Mucosa of rectum (tissue), 2 donors: ENCODE measurements around the gene ORC4.

Experiments
- H3K27ac ChIP-seq, 2 donors: one replicate each; pipeline ENCODE4 v1.7.0; 2013; ENCODE audit warnings: inconsistent platforms in 2 of 2, low read depth in 2 of 2, low read length in 2 of 2
- H3K27me3 ChIP-seq, 2 donors: one replicate each; pipeline ENCODE4 v1.7.0; 2013; ENCODE audit warnings: low read length in 2 of 2; ENCODE audit not compliant: control insufficient read depth in 2 of 2, insufficient read depth in 2 of 2
- H3K36me3 ChIP-seq, 2 donors: one replicate each; pipeline ENCODE4 v1.7.0; 2013; ENCODE audit warnings: low read length in 2 of 2; ENCODE audit not compliant: control insufficient read depth in 2 of 2, insufficient read depth in 2 of 2
- H3K4me1 ChIP-seq, 2 donors: one replicate each; pipeline ENCODE4 v1.7.0; 2013; ENCODE audit warnings: low read length in 2 of 2, mild to moderate bottlenecking in 1 of 2; ENCODE audit not compliant: control insufficient read depth in 2 of 2, insufficient read depth in 2 of 2
- H3K4me3 ChIP-seq, 2 donors: one replicate each; pipeline ENCODE4 v1.7.0; 2013; ENCODE audit warnings: low read length in 2 of 2
- H3K9ac ChIP-seq, 2 donors: one replicate each; pipeline ENCODE4 v1.7.0; 2013; ENCODE audit warnings: low read length in 2 of 2, low read depth in 1 of 2, mild to moderate bottlenecking in 1 of 2
- H3K9me3 ChIP-seq, 2 donors: one replicate each; pipeline ENCODE4 v1.7.0; 2013; ENCODE audit warnings: low read length in 2 of 2; ENCODE audit not compliant: control insufficient read depth in 2 of 2
- donor health status: healthy.
- donor health status: Normal muscosa, but diverticular disease.

Gene ORC4

DNA sequence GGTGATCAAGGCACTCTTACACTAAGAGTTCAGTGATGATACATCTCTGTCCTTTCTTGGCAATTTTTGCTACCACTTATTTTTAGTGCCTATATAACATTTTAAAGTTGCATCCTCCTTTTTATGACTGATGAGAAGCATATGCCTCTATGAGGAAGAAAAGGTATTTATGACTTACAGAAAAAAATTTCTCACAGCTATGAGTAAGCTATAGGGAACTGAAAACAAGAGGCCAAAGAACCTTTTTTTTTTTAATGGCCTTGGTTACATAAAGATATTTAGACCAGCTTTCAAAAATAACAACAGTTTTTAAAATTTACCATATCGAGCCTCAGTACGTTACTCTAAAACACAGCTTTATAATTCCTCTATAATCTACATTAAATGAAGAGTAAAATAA is 21.7 kb upstream of the ORC4 start:
- Histone ChIP-seq H3K4me1 (no peaks in the 10 kb centered on the region), H3K27ac (no peak overlapping the region), H3K9ac (no peak overlapping the region), H3K4me3 (no peak overlapping the region), H3K9me3 (no peaks in the 10 kb centered on the region), H3K27me3 (no peaks in the 10 kb centered on the region), H3K36me3 (no peaks in the 10 kb centered on the region)

DNA sequence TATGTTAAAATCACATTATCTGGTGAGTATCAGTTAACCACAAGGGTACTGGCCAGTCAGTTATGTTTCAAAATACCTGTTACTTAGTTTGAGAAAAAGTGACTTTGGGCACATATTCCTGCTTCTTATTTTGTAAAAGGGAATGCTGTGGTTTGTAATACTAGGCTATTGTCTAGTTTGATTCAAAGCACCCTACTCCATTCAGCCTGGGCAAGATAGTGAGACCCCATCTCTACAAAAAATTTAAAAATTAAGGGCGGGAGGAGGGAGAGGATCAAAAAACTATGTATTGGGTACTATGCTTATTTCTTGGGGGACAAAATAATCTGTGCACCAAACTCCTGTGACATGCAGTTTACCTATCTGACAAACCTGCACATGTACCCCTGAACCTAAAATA is 19.2 kb upstream of the ORC4 start:
- no peak overlapping the region for H3K9ac ChIP-seq
- no peaks in the 10 kb centered on the region for H3K36me3 ChIP-seq
- no peaks in the 10 kb centered on the region for H3K9me3 ChIP-seq
- no peak overlapping the region for H3K27ac ChIP-seq
- H3K4me1 ChIP-seq: no peaks in the 10 kb centered on the region
- no peak overlapping the region for H3K4me3 ChIP-seq
- no peaks in the 10 kb centered on the region for H3K27me3 ChIP-seq

DNA sequence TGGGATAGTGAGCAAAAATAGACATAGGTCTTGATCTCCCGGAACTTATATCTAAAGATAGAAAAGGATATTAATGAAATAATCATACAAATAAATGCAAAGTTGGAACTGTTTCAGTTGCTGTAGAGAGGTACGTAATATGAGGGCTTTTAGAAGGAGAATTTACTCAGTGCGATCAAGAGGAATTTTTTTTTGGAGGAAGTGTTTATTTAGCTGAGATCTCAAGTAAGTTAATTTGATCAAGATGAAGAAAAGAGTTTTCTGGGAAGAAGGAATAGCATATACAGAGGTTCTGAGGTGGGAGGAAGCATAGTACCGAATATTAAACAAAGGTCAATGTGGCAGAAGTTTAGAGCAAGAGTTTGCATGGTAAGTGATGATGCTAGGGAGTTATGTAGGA is 11.7 kb upstream of the ORC4 start:
- Histone ChIP-seq H3K27ac (no peak overlapping the region), H3K4me1 (no peaks in the 10 kb centered on the region), H3K27me3 (no peaks in the 10 kb centered on the region), H3K36me3 (no peaks in the 10 kb centered on the region), H3K9me3 (no peaks in the 10 kb centered on the region), H3K9ac (no peak overlapping the region), H3K4me3 (no peak overlapping the region)

DNA sequence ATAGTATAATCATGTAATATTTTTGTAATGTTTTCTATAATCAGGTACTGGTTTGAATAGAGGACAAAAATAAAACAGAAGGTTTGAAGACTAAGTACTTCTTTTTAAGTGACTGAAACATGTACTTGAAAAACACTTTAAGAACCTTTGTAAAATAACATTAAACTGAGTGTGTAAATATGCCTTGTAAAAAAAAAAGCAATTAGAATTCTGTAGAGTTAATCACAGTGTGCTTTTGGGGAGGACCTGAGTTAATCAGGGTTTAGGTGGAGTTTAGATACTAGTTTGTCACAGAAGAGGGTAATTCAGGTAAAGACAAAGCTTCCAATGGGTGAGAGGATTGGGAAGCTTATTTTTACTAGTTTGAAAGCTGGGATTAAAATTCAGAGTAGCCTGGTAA is 10.6 kb upstream of the ORC4 start:
- Histone ChIP-seq H3K27ac (no peak overlapping the region), H3K36me3 (no peaks in the 10 kb centered on the region), H3K9ac (no peak overlapping the region), H3K27me3 (no peaks in the 10 kb centered on the region), H3K4me1 (no peaks in the 10 kb centered on the region), H3K4me3 (no peak overlapping the region), H3K9me3 (no peaks in the 10 kb centered on the region)

DNA sequence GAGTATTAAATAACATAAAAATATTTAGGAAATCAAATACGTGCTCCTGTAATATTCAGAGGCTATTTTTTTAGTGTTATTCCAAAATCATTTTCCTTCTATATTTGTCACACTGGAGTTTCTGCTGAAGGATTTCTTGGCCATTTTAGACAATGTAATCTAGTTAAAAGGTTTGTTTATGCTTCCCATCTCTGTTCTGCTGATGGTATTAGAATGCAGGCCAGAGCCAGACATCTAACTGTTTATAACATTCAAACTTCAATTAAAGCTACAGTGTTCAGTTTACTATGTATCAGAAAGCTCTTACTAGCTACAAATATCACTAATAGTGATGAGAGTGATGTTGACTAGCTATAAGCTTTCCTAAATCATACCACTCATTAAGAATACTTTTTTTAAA is 8.2 kb upstream of the ORC4 start:
- Histone ChIP-seq H3K4me1 (no peaks in the 10 kb centered on the region), H3K27ac (no peak overlapping the region), H3K36me3 (no peaks in the 10 kb centered on the region), H3K27me3 (no peaks in the 10 kb centered on the region), H3K9ac (no peak overlapping the region), H3K4me3 (no peak overlapping the region), H3K9me3 (no peaks in the 10 kb centered on the region)

DNA sequence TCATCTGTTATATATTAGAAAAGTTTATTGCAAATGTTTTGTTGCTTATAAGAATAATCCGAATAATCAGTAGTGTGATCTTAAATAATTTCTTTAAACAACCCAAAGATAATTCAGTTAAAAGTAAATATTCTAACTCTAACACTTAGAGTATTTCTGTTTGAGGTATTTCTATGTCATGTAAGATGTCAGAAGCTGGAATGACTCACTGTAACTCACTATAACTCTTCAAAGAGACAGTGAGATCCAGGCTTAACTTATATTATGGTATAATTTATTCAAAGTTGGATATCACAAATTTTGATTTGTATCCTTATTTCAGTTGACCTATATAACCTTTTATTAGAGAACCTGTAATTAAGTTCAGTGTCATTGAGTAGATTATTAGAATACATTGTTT is 7.3 kb upstream of the ORC4 start:
- no peak overlapping the region for H3K9ac ChIP-seq

DNA sequence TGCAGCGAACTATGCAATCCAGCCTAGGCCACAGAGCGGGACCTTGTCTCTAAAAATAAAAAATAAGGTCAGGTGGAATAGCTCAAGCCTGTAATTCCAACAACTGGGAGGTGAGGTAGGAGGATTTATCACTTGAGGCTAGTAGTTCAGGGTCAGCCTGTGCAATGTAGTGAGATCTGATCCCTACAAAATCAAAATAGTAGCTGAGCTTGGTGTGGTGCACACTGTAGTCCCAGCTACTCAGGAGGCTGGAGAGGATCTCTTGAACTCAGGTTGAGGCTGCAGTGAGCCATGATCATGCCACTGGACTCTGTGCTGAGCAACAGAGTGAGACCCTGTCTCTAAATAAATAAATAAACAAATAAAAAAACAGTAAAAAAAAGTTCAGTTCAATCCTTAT is 6.0 kb upstream of the ORC4 start:
- Histone ChIP-seq H3K36me3 (no peaks in the 10 kb centered on the region), H3K4me3 (no peak overlapping the region), H3K9me3 (no peaks in the 10 kb centered on the region), H3K4me1 (peaks cover 0 to 9% of the 10 kb centered on the region in 2 donors), H3K9ac (no peak overlapping the region), H3K27ac (no peak overlapping the region), H3K27me3 (no peaks in the 10 kb centered on the region)

More for the DNA sequence above, 7.3 kb upstream of the ORC4 start:
- Histone ChIP-seq H3K36me3 (no peaks in the 10 kb centered on the region), H3K9me3 (no peaks in the 10 kb centered on the region), H3K27ac (no peak overlapping the region), H3K4me1 (no peaks in the 10 kb centered on the region), H3K27me3 (no peaks in the 10 kb centered on the region), H3K4me3 (no peak overlapping the region)

DNA sequence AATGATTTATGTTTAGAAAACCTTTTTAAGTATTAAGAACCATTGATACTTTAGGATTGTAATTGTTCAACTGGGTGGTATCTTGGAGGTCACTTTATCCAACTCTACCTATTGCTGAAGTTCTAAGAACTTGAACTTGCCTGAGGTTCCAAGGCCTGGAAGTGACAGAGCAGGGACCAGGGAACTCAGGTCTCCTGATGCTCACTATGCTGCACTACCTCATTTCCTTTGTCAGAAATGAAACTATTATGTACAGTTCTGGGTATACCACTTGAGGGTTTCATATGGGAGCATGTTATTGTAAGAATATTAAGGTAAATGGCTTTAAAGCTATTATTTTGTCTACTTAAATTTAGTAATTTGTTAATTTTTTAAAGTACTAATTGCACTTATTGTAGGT is 3.3 kb upstream of the ORC4 start:
- H3K4me1 ChIP-seq: peaks cover 0 to 18% of the 10 kb centered on the region in 2 donors
- H3K4me3 ChIP-seq: no peak overlapping the region
- no peak overlapping the region for H3K9ac ChIP-seq
- H3K27ac ChIP-seq: no peak overlapping the region
- no peaks in the 10 kb centered on the region for H3K27me3 ChIP-seq
- H3K36me3 ChIP-seq: no peaks in the 10 kb centered on the region
- H3K9me3 ChIP-seq: no peaks in the 10 kb centered on the region

DNA sequence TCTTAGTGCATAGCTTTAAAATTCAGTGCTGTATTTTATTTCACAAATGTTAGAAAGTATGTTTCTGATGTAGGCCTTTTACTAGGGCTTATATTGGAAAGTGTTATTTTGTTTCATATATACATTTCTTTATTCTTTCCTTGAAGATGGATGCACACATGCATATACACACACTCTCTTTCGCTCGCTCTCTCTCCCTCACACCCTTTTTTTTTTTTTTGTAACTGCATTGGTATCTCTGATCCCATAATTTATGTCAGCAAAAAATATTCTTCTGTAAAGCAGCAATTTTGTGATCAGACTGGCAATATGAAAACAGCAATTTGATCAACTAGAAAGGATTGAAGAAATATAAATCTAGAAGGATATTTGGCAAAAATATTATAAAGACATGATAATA is 2.3 kb upstream of the ORC4 start:
- Histone ChIP-seq H3K27me3 (no peaks in the 10 kb centered on the region), H3K9ac (no peak overlapping the region), H3K36me3 (no peaks in the 10 kb centered on the region), H3K4me3 (no peak overlapping the region), H3K9me3 (no peaks in the 10 kb centered on the region), H3K4me1 (peaks cover 0 to 18% of the 10 kb centered on the region in 2 donors), H3K27ac (no peak overlapping the region)

DNA sequence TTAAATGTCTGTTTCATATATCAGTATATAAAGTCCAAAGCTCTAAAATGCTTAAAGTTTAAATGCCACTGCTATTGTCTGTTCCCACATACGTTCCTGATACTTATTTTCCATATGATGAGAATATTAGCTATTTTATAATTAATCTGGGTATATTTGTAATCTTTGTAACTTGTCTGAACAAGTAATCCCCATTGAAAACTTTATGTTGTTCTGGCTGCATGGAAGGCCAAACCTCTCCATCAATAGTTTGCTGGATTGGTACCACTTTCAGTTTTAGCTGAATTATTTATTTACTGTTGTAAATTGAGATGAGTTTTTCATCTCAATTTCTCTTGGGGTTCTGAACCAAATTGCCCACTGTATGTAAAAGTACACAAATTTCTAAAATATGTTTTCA is 1.8 kb upstream of the ORC4 start:
- Histone ChIP-seq H3K9me3 (no peaks in the 10 kb centered on the region), H3K4me3 (peak overlapping the region in 1 of 2 donors; percentile 85), H3K27me3 (no peaks in the 10 kb centered on the region), H3K27ac (no peak overlapping the region), H3K4me1 (peaks cover 0 to 18% of the 10 kb centered on the region in 2 donors), H3K9ac (peak overlapping the region in 1 of 2 donors; percentile 82), H3K36me3 (no peaks in the 10 kb centered on the region)

DNA sequence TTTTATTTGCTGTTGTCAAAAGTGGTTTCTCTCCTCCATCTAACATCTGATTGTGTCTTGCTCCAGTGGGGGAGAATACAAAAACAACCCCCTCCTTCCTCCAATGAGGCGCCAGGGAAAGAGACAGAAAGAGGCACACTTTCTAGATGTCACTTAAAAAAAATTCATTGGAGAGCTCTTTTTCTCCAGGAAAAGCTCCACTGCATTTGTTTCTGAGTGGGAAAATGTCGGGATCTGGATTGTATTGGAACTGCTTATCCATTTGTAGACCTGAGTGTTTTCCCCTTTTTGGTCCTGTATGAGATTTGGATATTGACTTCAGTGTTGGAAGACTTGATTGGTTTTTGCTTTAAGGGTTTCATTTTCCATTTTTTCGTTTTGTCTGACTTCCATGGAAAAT is 1.3 kb upstream of the ORC4 start:
- Histone ChIP-seq H3K27me3 (no peaks in the 10 kb centered on the region), H3K4me3 (peak overlapping the region; percentile 85 to 95), H3K9ac (peak overlapping the region; percentile 73 to 82), H3K4me1 (peaks cover 0 to 18% of the 10 kb centered on the region in 2 donors), H3K9me3 (no peaks in the 10 kb centered on the region), H3K27ac (peak overlapping the region in 1 of 2 donors; percentile 95), H3K36me3 (no peaks in the 10 kb centered on the region)
